Amniotic stem cell (primary cell): ENCODE results near the gene TP73.
A peak's percentile ranks its signal among the peaks of the same experiment; 100 is the strongest.
"Not testable (repeated sequence)": the region's sequence is repeated elsewhere in the genome, so short reads cannot be mapped to it uniquely, and the experiment has no call there.

ENCODE experiments used
- DNase-seq: peaks from one replicate; lab custom pipeline; 2025; lab: John Stamatoyannopoulos, UW

TP73 gene

DNA sequence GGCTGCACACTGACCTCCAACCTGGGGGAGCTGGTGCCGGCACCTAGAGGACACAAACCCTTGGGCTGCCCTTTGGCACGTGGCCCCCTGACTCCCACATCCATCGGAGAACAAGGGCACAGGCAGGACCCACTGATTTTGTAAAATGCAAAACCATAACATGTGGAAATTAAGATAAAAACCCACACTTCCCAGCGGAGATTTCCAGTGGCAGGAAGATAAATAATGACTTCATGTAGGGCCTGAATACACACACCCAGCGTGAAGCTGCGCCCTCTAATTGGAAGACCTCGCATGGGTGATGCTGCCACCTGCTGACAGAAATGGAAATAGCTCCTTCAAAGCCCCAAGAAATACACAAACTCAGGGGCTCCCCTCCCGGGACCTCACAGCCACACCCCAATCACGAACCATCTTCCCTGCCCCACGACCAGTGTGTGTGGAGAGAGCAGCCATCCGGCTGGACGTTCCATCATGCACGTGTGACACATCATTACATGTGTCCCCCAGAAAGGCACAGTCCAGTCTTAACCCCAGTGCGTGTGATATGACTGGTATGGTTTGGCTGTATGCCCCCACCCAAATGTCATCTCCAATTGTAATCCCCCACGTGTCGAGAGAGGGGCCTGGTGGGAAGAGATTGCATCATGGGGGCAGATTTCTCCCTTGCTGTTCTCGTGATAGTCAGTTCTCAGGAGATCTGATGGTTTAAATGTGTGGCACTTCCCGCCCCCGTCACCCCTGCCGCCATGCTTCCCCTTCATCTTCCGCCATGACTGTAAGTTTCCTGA is 33.2 kb upstream of the TP73 start:
- peak; percentile 47 for DNase-seq

DNA sequence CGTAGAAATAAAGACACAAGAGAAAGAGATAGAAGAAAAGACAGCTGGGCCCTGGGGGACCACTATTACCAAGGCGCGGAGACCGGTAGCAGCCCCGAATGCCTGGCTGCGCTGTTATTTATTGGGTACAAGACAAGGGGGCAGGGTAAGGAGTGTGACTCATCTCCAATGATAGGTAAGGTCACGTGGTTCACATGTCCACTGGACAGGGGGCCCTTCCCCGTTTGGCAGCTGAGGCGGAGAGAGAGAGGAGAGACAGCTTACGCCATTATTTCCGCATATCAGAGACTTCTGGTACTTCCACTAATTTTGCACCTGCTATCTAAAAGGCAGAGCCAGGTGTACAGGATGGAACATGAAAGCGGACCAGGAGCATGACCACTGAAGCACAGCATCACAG is 31.6 kb upstream of the TP73 start:
- DNase-seq = no peak

DNA sequence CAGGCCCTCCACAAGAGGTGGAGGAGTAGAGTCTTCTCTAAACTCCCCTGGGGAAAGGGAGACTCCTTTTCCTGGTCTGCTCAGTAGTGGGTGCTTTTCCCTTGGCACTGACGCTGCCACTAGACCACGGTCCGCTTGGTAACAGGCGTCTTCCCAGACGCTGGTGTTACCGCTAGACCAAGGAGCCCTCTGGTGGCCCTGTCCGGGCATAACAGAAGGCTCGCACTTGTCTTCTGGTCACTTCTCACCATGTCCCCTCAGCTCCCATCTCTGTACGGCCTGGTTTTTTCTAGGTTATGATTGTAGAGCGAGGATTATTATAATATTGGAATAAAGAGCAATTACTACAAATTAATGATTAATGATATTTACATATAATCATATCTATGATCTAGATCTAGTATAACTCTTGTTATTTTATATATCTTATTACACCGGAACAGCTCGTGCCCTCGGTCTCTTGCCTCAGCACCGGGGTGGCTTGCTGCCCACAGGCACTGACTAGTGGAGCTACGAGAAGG is 31.1 kb upstream of the TP73 start:
- not testable (repeated sequence) for DNase-seq

DNA sequence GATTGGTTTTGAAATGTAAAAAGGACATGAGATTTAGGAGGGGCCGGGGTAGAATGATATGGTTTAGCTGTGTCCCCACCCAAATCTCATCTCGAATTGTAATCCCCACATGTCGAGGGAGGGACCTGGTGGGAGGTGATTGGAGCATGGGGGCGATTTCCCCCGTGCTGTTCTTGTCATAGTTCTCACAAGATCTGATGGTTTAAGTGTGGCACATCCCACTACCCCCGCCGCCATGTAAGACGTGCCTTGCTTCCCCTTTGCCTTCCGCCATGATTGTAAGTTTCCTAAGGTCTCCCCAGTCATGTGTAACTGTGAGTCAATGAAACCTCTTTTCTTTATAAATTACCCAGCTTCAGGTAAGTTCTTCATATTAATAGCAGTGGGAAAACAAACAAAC is 30.2 kb upstream of the TP73 start:
- not testable (repeated sequence) for DNase-seq

DNA sequence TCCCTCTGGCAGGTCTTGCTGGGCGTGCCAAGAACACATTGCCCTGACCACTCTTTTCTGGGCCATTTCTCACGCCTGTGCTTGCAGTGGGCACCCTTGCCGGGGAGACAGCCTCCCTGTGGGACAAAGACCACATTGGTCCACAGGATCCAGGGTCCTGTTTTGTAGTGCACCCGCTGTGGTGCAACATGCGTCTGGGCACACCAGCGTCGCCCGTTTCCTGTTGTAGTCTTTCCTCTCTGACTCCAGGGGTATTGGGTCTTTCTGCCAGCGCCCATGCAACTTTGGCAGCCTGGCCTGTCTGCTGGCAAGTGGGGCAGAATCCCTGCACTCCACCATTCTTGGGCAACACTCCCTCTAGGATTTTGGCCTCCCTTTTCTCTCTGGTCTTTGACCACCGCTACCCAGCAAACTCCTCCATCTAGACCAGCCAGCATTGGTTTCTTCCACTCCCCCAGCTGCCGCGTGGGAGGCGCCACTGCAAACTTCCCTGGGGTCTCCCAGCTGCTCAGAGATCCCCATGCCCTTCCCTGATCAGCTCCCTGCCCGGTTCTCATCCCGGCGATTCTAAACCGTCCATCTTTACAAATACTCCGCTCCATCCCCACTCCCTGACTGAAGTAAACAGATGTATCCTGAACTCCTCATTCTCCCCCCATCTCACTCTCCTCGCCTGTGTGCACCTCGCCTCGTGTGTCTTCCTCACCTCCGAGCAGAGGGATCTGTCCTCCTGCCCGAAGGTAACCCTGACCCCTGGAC is 28.7 kb upstream of the TP73 start:
- DNase-seq = no peak

DNA sequence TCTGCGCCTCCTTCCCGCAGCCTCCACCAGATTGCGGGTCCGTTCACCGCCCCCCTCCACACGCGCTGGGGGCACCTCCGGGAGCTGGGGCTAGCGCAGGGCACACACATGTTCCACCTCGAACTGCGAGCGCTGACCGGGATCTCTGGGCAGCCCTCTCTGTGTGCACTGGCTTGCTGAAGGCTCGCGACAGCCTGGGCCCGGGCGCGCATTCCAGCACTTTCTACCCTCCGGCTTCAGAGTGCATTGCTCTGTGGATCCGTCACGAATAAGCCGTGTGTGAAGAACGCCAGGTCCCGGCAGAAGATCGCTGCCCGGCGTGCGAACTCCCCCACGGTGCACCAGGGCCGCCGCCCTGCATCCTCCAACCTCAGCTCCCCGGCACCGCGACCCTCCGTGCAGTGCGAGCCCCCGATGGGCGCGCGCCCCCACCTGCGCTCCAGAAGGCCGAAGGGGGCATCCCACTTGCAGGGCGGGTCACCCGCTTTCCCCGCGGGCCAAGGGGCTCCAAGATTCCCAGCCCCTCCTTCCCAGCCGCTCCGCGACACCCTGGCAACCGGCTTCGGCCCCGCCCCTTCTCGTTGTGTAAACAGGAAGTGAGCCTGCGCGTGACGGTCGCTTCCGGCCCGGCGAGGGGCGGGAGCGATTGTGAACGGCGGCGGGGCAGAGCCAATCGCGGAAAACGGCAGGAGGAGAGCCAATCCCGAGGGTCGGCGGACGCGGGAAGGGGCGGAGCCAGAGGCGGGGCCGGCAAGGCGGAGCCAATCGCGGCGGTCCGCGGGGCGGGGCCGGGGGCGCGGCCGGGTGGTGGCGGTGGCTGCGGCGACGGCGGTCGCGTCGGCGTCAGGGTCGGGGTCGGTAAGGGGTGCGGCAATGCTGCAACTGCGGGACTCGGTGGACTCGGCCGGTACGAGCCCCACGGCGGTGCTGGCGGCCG is 27.8 kb upstream of the TP73 start, which contains the start of gene TPRG1L:
Gene TPRG1L (plus strand): TSS at position 816 of the 937 bp plus-strand sequence. CDS start 58 bp downstream, at position 874.
- peak; percentile 96 for DNase-seq

DNA sequence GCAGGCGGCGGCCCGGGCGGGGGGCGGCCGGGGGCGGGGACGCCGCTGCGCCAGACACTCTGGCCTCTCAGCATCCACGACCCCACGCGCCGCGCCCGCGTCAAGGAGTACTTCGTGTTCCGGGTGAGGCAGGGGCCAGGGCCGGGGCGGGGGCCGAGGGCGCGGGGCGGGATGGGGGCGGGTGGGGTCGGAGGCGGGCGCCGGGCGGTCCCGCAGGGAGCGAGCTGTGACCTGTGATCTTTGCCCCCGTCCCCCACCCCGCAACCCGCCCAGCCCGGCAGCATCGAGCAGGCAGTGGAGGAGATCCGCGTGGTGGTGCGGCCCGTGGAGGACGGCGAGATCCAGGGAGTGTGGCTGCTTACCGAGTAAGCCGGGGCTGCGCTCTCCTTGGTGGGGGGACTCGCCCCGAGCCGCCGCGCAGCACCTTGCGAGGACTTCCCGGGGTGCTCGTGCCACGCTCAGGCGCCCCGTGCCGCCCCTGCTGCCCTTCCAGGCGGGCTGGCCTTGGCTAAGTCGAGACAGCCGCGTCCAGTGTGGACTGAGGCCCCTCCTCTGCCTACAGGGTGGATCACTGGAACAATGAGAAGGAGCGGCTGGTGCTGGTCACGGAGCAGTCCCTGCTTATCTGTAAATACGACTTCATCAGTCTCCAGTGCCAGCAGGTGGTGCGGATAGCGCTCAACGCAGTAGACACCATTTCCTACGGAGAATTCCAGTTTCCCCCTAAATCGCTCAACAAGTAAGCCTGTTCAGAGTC is 27.0 kb upstream of the TP73 start:
- DNase-seq = no peak

DNA sequence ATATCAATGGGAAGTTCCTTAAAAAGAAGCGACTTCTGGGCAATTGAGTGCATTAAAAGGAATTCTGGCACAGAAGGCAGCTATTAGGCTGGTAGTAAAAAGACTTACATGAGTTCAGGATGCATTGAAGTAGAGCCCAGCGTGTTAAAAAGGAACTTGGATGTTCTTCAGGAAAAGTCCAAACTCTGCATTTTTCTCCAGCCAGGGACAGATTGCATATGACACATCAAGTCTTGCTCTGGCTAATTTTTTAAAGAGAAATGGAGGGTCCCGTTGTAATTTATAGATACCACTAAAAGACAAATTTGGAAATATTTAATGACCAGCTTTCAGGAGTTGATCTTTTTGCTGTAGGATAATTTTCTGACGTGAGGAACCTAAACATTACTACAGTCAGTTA is 26.3 kb upstream of the TP73 start:
- DNase-seq = no peak

DNA sequence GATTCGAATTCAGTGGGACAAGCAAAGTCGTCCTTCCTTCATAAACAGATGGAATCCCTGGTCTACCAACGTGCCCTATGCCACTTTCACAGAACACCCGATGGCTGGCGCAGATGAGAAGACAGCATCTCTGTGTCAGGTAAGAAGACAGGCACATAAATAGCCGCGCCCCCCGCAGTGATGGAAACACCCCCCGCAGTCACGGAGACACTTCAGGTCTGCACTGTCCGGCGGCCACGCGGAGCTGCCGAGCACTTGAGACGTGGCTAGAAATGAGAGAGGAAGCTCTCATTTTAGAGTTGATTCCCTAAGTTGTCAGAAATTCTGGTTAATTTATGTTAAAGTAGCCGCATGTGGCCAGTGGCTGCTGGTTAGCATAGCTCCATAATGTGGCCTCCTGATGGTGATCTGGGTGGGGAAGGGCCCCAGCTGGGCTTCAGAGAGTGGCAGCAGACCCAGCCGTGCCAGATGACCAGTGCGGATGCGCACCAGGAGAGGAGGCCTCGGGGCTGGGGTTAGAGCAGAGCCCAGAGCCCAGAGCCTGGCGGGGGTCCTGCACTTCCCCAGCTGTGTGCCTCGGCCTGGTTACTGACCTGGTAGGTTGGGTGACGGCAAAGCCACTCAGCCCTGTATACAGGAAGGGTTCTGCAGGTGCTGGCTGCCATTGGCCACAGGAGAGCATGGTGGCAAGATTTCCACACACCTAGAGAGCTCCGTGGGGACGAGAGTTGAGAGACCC is 24.6 kb upstream of the TP73 start:
- DNase-seq = no peak

DNA sequence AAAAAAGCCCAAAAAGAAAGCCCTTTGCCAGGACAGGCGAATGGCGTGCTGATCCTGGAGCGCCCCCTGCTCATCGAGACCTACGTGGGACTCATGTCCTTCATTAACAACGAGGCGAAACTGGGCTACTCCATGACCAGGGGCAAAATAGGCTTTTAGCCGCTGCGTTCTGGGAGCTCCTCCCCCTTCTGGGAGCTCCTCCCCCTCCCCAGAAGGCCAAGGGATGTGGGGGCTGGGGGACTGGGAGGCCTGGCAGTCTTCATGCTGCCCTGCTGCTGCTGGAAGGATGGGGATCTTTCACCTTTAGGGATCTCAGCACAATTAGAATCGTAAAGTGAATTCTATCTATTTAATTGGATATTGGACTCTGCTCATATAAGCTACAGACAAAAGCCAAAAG is 23.9 kb upstream of the TP73 start:
- no peak for DNase-seq

DNA sequence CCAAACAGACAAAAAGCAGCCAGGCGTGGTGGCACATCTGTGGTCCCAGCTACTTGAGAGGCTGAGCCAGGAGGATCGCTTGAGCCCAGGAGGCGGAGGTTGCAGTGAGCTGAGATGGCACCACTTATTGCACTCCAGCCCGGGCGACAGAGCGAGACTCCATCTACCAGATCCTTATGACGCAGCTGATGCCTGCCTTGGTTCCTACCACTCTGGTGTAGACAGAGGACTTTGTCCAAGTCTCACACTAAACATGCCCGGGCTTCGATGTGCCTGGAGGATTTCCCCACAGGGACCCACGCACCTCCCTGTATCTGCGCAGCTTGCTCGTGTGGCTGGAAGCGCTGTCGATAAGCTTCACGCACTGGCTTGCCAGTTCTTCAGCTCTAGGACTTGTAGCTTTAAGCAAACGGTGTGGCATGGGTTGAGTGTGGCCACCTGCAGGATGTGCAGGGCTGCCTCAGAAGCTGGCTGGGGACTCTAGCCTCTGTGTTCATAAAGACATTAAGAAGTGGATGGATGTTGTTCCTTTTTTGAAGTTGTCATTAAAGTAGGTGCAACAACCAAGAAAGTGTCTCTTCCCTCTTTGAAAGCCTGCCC is 22.7 kb upstream of the TP73 start:
- no peak for DNase-seq

DNA sequence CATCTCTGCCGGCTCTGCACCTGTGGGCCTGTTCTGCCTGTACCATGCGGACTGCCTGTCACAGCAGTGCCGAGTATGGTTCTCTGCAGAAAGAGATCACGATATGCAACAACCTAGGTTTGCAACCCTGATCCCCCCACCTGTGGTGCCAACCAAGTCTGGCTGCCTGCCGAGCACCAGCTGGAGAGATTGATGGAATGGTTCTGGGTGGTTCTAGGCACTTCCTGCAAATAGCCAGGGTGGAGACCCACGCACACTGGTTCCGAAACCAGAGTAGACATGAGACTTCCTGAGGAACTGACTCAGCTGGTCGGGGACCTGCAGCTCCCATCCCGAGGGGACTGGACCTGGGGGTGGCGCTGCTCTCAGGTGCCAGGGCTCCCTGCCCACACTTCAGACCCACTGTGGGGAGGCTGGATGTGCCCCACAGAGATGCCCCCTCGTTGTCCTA is 22.1 kb upstream of the TP73 start:
- no peak for DNase-seq

DNA sequence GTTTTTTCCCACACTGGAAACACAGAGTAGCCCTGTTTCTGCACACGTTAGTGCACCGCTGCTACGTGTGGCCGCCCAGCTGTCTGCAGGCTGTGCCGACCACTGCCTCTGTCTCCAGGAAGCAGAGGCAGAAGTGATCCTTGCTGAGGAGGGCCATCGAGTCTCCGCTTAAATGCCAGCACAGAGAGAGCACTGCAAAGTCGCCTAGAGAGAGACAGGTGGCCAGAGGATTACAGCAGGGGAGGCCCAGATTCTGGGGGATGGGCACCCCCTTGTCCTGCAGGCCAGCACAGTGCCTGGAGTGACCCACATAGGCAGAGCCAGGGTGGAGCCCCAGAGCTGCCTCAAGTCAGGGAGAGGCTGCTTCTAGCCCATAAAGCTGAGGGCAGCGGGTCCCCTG is 21.4 kb upstream of the TP73 start:
- DNase-seq = no peak

DNA sequence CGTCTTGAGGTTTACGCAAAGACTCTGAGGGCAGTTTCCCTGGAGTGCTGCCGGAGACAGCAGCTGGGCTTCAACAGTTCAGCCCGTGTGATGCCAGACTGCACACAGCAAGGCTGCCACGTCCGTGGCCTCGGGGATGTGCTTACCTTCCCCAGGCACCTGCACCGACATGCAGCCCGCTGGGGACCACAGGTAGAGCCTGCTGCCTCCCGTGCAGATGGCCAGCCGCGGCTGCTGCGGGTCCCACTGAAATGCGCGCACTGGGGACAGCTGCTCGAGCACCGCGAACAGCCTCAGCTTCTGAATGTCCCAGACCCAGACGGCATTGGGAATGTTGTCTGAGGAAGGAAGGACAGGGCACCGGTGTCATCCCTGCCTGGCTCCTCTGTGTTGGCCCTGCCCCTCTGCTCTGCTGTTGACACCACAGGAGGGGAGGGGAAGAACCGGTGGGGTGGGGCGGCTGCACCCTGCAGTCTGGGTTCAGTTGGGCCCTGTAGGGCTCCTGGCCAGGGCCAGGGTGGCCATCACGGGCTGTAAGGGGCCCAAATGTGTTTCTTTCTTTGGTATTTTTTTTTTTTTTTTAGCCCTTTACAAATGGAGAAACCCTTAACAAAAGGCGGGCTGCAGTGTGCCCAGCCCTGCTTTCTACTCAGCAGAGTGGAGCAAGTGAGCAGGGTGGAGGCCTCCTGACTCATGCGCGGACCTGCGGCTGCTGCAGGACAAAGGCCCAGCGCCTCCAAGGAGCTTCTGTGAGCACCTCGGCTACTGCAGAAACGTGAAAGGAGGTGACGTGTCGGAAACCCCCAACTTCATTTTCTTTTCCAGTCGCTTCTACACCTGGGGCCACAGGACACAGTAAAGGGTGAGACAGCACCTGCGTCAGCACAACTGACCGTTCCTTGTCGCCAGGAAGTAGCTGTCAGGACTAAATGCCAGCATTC is 20.7 kb upstream of the TP73 start:
- no peak for DNase-seq

DNA sequence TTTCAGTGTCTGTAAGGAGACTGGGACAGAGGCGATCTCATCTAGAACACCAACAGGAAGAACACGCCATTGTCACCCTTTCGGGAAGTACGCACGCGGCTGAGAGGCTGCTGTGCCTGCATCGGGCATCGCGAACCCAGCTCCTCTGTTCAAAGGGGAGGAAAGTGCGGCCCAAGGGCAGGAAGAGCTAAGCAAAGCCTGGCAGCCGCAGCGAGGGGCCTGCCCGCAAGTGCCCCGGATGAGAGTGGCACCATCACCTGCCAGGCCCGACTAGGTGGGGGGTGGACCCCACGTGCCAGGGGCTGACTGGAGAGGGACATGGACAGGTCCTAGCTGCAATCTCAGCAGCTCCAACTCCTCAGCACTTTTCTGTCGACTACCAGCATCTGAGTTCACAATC is 20.0 kb upstream of the TP73 start:
- DNase-seq = no peak

DNA sequence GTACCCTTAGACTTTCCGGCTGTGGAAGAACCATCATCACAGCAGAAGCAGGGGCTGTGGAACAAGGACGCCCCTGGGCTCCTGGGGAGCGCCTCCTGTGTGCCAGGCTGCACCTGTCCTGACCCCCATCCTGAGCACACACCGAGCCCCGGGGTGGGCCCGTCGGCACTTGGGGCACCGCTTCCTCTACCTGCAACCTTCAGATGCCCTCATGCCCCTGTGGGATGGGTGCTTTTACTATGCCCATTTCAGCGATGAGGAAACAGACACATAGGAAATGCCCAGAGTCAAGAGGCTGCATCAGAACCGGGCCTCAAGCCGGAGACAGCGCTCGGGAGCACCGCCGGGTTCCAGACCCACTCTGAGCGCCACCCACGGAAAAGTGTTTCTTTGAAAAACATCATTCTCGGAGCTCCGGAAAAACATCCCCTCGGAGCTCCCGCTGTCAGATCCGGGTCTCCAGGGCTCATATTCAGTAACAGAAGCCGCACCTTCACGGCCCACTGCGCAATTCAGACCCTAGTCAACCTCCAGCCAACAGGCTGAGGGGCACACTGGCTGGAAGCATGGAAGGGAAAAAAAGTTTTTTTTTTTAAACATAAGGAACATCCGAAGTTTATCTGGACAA is 19.5 kb upstream of the TP73 start:
- no peak for DNase-seq

DNA sequence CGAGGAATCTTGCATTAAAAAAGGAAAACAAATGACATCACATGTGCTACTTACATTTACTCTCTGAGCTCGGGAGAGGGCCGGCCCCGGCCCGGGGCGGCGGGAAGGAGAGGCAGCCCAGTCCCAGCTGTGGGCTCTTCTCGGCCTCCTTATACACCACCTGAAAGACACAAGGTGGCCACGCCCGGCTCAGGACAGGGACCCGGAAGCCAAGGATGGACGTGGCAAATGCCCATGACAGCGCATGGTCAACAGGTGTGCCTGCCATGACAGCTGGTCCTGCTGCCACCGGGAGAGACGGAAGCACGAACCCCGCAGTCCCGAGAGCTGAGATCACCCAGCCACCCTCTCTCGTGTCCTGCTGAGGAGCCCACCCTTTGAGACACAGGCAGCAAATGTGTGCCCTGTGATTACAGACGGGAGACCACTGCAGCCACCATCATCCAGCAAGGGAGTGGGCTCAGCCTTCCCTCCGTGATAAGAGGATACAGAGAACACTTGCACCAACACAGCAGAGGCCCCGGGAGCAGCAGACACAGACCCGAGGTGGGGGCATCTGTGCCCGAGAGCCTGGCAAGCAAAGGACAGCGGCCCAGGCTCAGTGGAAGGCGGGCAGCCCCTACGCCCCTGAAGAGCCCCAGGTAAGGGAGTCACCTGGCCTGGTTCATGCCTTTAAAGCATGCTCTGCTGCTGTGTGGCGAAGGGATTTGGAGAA is 18.8 kb upstream of the TP73 start:
- no peak for DNase-seq
